ENCODE data around the gene KIF15.
"Not testable (repeated sequence)": the region's sequence is repeated elsewhere in the genome, so short reads cannot be mapped to it uniquely, and the experiment has no call there.

The KIF15 gene

GRCh38 chr3:44782891-44783290 lies 21.3 kb downstream of the KIF15 start:
- no peak for TF ChIP-seq CTCF (IDR thresholded peaks at IDR 0.05; ENCODE audit: insufficient read depth, low read depth, low read length, missing control alignments)
- DNase-seq (ENCODE audit: low read depth), result no peak
- H3K4me3 ChIP-seq (ENCODE audit: low read depth, low read length), result no peak overlapping the region

- H3K4me3 ChIP-seq (ENCODE audit: low read depth, low read length), result no peak overlapping the region
- no peak for DNase-seq (ENCODE audit: low read depth)
- TF ChIP-seq CTCF (IDR thresholded peaks at IDR 0.05; ENCODE audit: insufficient read depth, low read depth, low read length, missing control alignments), result no peak
These were observed 33.6 kb downstream of the KIF15 start for GRCh38 chr3:44795197-44795596.

- no peak for DNase-seq (ENCODE audit: low read depth)
- no peak overlapping the region for H3K4me3 ChIP-seq (ENCODE audit: low read depth, low read length)
- TF ChIP-seq CTCF (IDR thresholded peaks at IDR 0.05; ENCODE audit: insufficient read depth, low read depth, low read length, missing control alignments), result no peak
These were observed 40.4 kb downstream of the KIF15 start for GRCh38 chr3:44802011-44802410.

- no peak for TF ChIP-seq CTCF (IDR thresholded peaks at IDR 0.05; ENCODE audit: insufficient read depth, low read depth, low read length, missing control alignments)
- DNase-seq (ENCODE audit: low read depth), result no peak
- no peak overlapping the region for H3K4me3 ChIP-seq (ENCODE audit: low read depth, low read length)
These were observed 41.7 kb downstream of the KIF15 start for GRCh38 chr3:44803298-44803697.

GRCh38 chr3:44805960-44806359 lies 44.4 kb downstream of the KIF15 start:
- TF ChIP-seq CTCF (IDR thresholded peaks at IDR 0.05; ENCODE audit: insufficient read depth, low read depth, low read length, missing control alignments), result no peak
- no peak for DNase-seq (ENCODE audit: low read depth)
- H3K4me3 ChIP-seq (ENCODE audit: low read depth, low read length), result no peak overlapping the region

GRCh38 chr3:44814751-44815150 lies 53.2 kb downstream of the KIF15 start:
- H3K4me3 ChIP-seq (ENCODE audit: low read depth, low read length), result no peak overlapping the region
- TF ChIP-seq CTCF (IDR thresholded peaks at IDR 0.05; ENCODE audit: insufficient read depth, low read depth, low read length, missing control alignments), result no peak

GRCh38 chr3:44816334-44816733 lies 54.7 kb downstream of the KIF15 start:
- not testable (repeated sequence) for DNase-seq (ENCODE audit: low read depth); H3K4me3 ChIP-seq (ENCODE audit: low read depth, low read length)

More at GRCh38 chr3:44814751-44815150, 53.2 kb downstream of the KIF15 start:
- no peak for DNase-seq (ENCODE audit: low read depth)

GRCh38 chr3:44821206-44821605 lies 59.6 kb downstream of the KIF15 start:
- not testable (repeated sequence) for DNase-seq (ENCODE audit: low read depth); H3K4me3 ChIP-seq (ENCODE audit: low read depth, low read length)
